Gastrocnemius medialis (tissue), 4 donors: ENCODE data around the gene CCDC171.

ENCODE experiments used
- POLR2A ChIP-seq, 2 donors: fragments of 450-650 bp; IDR thresholded peaks; one replicate each; pipeline ENCODE4 v1.6.1; 2017; ENCODE audit warnings: antibody characterized with exemption in 2 of 2, mild to moderate bottlenecking in 2 of 2, moderate library complexity in 2 of 2
- TF ChIP-seq, protein P1 (sequence below), 5 experiments: fragments of 450-650 bp in 3 of 5; fragments of 200-600 bp in 2 of 5; sonication (generic) in 2 of 5; IDR thresholded peaks in 4 of 5; conservative IDR thresholded peaks in 1 of 5; 1 replicate in 4 of 5; 2 replicates in 1 of 5; pipeline ENCODE4 v1.5.1; 2016 to 2019; ENCODE audit warnings: antibody characterized with exemption in 5 of 5, mild to moderate bottlenecking in 3 of 5, moderate library complexity in 3 of 5

DNA sequence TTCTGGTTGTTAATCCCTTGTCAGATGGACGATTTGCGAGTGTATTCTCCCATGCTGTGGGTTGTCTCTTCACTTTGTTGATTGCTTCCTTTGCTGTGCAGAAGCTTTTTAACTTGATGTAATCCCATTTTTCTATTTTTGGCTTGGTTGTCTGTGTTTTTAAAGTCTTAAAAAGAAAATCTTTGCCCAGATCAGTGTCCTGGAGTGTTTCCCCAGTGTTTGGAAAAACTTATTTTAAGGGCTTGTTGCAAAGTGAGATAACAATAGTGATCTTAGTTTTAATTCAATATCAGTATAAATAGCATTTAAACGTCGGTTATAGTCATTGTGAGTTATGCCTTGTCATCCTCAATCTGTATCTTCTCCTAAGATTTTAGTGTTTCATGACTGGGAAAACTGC lies 329.5 kb downstream of the CCDC171 start:
- TF ChIP-seq, protein P1, sequence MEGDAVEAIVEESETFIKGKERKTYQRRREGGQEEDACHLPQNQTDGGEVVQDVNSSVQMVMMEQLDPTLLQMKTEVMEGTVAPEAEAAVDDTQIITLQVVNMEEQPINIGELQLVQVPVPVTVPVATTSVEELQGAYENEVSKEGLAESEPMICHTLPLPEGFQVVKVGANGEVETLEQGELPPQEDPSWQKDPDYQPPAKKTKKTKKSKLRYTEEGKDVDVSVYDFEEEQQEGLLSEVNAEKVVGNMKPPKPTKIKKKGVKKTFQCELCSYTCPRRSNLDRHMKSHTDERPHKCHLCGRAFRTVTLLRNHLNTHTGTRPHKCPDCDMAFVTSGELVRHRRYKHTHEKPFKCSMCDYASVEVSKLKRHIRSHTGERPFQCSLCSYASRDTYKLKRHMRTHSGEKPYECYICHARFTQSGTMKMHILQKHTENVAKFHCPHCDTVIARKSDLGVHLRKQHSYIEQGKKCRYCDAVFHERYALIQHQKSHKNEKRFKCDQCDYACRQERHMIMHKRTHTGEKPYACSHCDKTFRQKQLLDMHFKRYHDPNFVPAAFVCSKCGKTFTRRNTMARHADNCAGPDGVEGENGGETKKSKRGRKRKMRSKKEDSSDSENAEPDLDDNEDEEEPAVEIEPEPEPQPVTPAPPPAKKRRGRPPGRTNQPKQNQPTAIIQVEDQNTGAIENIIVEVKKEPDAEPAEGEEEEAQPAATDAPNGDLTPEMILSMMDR (IDR thresholded peaks at IDR 0.05 in 4 of 5, conservative IDR thresholded peaks at IDR 0.05 in 1 of 5) = no peak
- TF ChIP-seq POLR2A (IDR thresholded peaks at IDR 0.05) = no peak
